CD14-positive monocyte (primary cell): ENCODE data around the gene ADAMTS17. TPM values are rescaled to one million over a fixed set of nuclear protein-coding genes. Genes with fewer than 3 reads are reported as not detected.

Experiments
- DNase-seq, 3 donors: peaks; one replicate each; pipeline ENCODE4 v3.0.0-alpha.2; 2011 to 2022
- H2AFZ ChIP-seq: 2 replicates; pipeline ENCODE4 v1.6.0; 2012; ENCODE audit warnings: mild to moderate bottlenecking, low read depth, low read length, inconsistent platforms; ENCODE audit not compliant: insufficient read depth, poor library complexity, severe bottlenecking
- H3K27ac ChIP-seq, 2 donors: 1 replicate in 1 of 2; 2 replicates in 1 of 2; pipeline ENCODE4 v1.5.1; 2012 to 2013; ENCODE audit warnings: low read length in 2 of 2, control low read depth in 1 of 2, inconsistent platforms in 1 of 2, low read depth in 1 of 2, mild to moderate bottlenecking in 1 of 2
- H3K27me3 ChIP-seq, 2 donors: one replicate each; pipeline versions ENCODE4 v1.6.0 to v1.6.1; 2011 to 2013; ENCODE audit warnings: low read length in 2 of 2; ENCODE audit not compliant: control insufficient read depth in 2 of 2, insufficient read depth in 2 of 2
- H3K36me3 ChIP-seq, 2 donors: replicated peaks in 1 of 2; 1 replicate in 1 of 2; 2 replicates in 1 of 2; pipeline versions ENCODE4 v1.5.1 to v1.6.1; 2012 to 2013; ENCODE audit warnings: low read length in 2 of 2, control low read depth in 1 of 2, inconsistent platforms in 1 of 2, mild to moderate bottlenecking in 1 of 2; ENCODE audit not compliant: insufficient read depth in 2 of 2, control insufficient read depth in 1 of 2
- H3K4me1 ChIP-seq, 2 donors: 1 replicate in 1 of 2; 2 replicates in 1 of 2; pipeline versions ENCODE4 v1.5.1 to v1.6.1; 2012 to 2013; ENCODE audit warnings: low read length in 2 of 2, control low read depth in 1 of 2, inconsistent platforms in 1 of 2, mild to moderate bottlenecking in 1 of 2, moderate library complexity in 1 of 2; ENCODE audit not compliant: insufficient read depth in 2 of 2, control insufficient read depth in 1 of 2
- H3K4me2 ChIP-seq: replicated peaks from 2 replicates; pipeline ENCODE3; 2012; ENCODE audit warnings: low read length, moderate library complexity, mild to moderate bottlenecking; ENCODE audit not compliant: poor library complexity, severe bottlenecking; ENCODE audit errors: extremely low read depth
- H3K4me3 ChIP-seq, 3 experiments: fragments of 200-600 bp in 1 of 3; sonication (generic) in 1 of 3; replicated peaks in 1 of 3; 1 replicate in 2 of 3; 2 replicates in 1 of 3; pipeline ENCODE4 v1.5.1; 2011 to 2013; ENCODE audit warnings: low read length in 3 of 3, mild to moderate bottlenecking in 3 of 3, control low read depth in 2 of 3, low read depth in 2 of 3, inconsistent platforms in 1 of 3, moderate library complexity in 1 of 3
- H3K79me2 ChIP-seq: 2 replicates; pipeline ENCODE4 v1.6.0; 2012; ENCODE audit warnings: mild to moderate bottlenecking, control low read depth, inconsistent platforms, low read length, moderate library complexity; ENCODE audit not compliant: insufficient read depth
- H3K9ac ChIP-seq: 2 replicates; pipeline ENCODE4 v1.6.0; 2017; ENCODE audit warnings: low read length, mild to moderate bottlenecking; ENCODE audit not compliant: insufficient read depth, poor library complexity, severe bottlenecking
- H3K9me3 ChIP-seq, 2 donors: replicated peaks in 1 of 2; 1 replicate in 1 of 2; 2 replicates in 1 of 2; pipeline versions ENCODE4 v1.5.1 to v1.6.1; 2012 to 2013; ENCODE audit warnings: low read length in 2 of 2, control low read depth in 1 of 2; ENCODE audit not compliant: control insufficient read depth in 1 of 2, insufficient read depth in 1 of 2
- H4K20me1 ChIP-seq: 2 replicates; pipeline ENCODE4 v1.6.0; 2012; ENCODE audit warnings: mild to moderate bottlenecking, low read length, control low read depth, moderate library complexity; ENCODE audit not compliant: insufficient read depth
- H3K27ac Mint-ChIP-seq, 7 donors: one replicate each; pipeline ENCODE4 v1.8.0; 2020; ENCODE audit warnings: mild to moderate bottlenecking in 7 of 7, mixed read lengths in 7 of 7, moderate library complexity in 6 of 7, inconsistent platforms in 2 of 7
- H3K27me3 Mint-ChIP-seq, 3 donors: one replicate each; pipeline ENCODE4 v1.8.0; 2021 to 2022; ENCODE audit warnings: low read depth in 3 of 3, mild to moderate bottlenecking in 3 of 3, mixed read lengths in 3 of 3, moderate library complexity in 3 of 3, inconsistent platforms in 1 of 3
- H3K36me3 Mint-ChIP-seq, 2 donors: one replicate each; pipeline ENCODE4 v1.8.0; 2020; ENCODE audit warnings: mixed read lengths in 2 of 2, inconsistent platforms in 1 of 2, mild to moderate bottlenecking in 1 of 2
- H3K4me1 Mint-ChIP-seq: one replicate; pipeline ENCODE4 v1.8.0; 2020; ENCODE audit warnings: mild to moderate bottlenecking, mixed read lengths
- H3K4me3 Mint-ChIP-seq, 2 donors: one replicate each; pipeline ENCODE4 v1.8.0; 2020; ENCODE audit warnings: mild to moderate bottlenecking in 2 of 2, mixed read lengths in 2 of 2, moderate library complexity in 1 of 2
- H3K9me3 Mint-ChIP-seq, 7 donors: one replicate each; pipeline ENCODE4 v1.8.0; 2020 to 2022; ENCODE audit warnings: mixed read lengths in 7 of 7, mild to moderate bottlenecking in 6 of 7, moderate library complexity in 6 of 7, inconsistent platforms in 2 of 7
- WGBS: methylation state at CpG from one replicate; pipeline ENCODE4 v1.1.5; 2013; ENCODE audit warnings: missing lambda C conversion rate; ENCODE audit not compliant: insufficient coverage; 5-methylcytosine and 5-hydroxymethylcytosine counted together
- intact Hi-C, 2 donors: fragments of 100-400 bp; cut with micrococcal nuclease; formaldehyde crosslinking; loops; one replicate each; pipeline versions ENCODE4 v1.15.0 to v1.15.1; 2023
- polyA plus RNA-seq, 3 donors: library from polyadenylated mRNA; depleted of rRNA in 1 of 3; unstranded in 2 of 3; stranded (reverse) in 1 of 3; fragments of 300-500 nt in 2 of 3; fragments of >200 nt in 1 of 3; fragmentation: Illumina TruSeq in 2 of 3; gene quantifications; 1 replicate in 2 of 3; 2 replicates in 1 of 3; pipeline ENCODE4 v1.2.3, GENCODE V29; 2012 to 2021
- TF ChIP-seq, protein P1 (sequence below): fragments of 200-600 bp; IDR thresholded peaks from one replicate; pipeline ENCODE4 v1.8.0; 2022; ENCODE audit warnings: antibody characterized with exemption, mild to moderate bottlenecking

ADAMTS17 gene
- polyA plus RNA-seq, 3 donors, result 0.03 to 0.25 TPM; not detected in 1

DNA sequence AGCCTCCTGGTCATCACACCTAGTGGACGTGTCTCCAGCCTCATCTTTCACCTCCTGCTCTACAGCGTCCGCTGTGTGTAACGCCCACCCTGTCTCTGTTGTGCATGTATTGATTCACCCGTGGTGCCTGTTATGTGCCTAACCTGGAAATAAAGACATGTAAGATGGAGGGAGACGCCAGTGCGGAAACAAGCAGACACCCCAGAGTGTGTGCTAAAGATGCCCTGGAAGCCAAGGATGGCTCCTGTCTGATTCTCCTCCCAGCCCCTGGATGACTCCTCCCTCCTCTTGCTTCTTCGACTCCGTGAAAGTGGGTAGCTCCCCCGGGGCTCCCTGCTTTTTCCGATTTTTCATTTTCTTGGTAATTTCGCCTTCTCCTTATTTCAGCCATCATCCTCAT is 241.8 kb downstream of the ADAMTS17 start:
- intact Hi-C loops, result no loop called here
- DNase-seq, result no peak
- Histone ChIP-seq H3K27ac (no peak overlapping the region), H3K4me1 (no peaks in the 10 kb centered on the region), H2AFZ (no peak overlapping the region), H3K9ac (no peak overlapping the region), H4K20me1 (no peaks in the 10 kb centered on the region), H3K36me3 (no peaks in the 10 kb centered on the region), H3K4me2 (no peak overlapping the region), H3K9me3 (peaks cover 3 to 7% of the 10 kb centered on the region in 2 donors), H3K79me2 (no peaks in the 10 kb centered on the region), H3K27me3 (no peaks in the 10 kb centered on the region), H3K4me3 (no peak overlapping the region)
- TF ChIP-seq, protein P1, sequence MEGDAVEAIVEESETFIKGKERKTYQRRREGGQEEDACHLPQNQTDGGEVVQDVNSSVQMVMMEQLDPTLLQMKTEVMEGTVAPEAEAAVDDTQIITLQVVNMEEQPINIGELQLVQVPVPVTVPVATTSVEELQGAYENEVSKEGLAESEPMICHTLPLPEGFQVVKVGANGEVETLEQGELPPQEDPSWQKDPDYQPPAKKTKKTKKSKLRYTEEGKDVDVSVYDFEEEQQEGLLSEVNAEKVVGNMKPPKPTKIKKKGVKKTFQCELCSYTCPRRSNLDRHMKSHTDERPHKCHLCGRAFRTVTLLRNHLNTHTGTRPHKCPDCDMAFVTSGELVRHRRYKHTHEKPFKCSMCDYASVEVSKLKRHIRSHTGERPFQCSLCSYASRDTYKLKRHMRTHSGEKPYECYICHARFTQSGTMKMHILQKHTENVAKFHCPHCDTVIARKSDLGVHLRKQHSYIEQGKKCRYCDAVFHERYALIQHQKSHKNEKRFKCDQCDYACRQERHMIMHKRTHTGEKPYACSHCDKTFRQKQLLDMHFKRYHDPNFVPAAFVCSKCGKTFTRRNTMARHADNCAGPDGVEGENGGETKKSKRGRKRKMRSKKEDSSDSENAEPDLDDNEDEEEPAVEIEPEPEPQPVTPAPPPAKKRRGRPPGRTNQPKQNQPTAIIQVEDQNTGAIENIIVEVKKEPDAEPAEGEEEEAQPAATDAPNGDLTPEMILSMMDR, result no peak
- Mint-ChIP-seq H3K9me3 (peaks cover 0 to 30% (median 9%) of the 10 kb centered on the region in 7 donors), H3K27ac (no peak overlapping the region), H3K4me3 (no peak overlapping the region), H3K4me1 (no peaks in the 10 kb centered on the region), H3K36me3 (no peaks in the 10 kb centered on the region), H3K27me3 (peaks cover 1 to 5% (median 2%) of the 10 kb centered on the region in 3 donors)
- 86% methylated on average over 7 of the region's 12 CpGs for WGBS

DNA sequence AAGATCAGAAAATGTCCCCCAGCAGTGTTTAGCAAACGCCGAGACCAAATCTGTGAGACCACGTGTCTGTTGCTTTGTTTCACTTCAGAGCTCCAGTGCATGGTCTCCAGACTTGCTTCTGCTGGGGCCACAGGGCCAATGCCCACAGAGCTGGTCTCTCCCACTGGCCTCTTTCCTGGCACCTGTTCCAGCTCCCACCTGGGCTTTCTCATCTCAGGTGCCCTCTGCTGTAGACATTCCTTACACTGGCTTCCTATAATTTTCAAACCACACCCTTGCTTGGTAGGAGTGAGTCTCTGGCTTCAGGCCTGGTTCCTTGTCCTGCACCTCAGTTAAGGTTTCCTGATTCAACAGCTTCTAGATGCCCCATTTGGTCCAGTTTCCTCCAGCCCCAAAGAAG is 243.1 kb downstream of the ADAMTS17 start:
- Mint-ChIP-seq H3K4me3 (no peak overlapping the region), H3K36me3 (no peaks in the 10 kb centered on the region), H3K4me1 (no peaks in the 10 kb centered on the region), H3K27ac (no peak overlapping the region), H3K27me3 (peaks cover 2 to 7% (median 3%) of the 10 kb centered on the region in 3 donors), H3K9me3 (peaks cover 0 to 29% (median 9%) of the 10 kb centered on the region in 7 donors)
- Histone ChIP-seq H3K27ac (no peak overlapping the region), H4K20me1 (no peaks in the 10 kb centered on the region), H2AFZ (no peak overlapping the region), H3K27me3 (no peaks in the 10 kb centered on the region), H3K4me2 (no peak overlapping the region), H3K79me2 (no peaks in the 10 kb centered on the region), H3K4me3 (no peak overlapping the region), H3K9ac (no peak overlapping the region), H3K36me3 (no peaks in the 10 kb centered on the region), H3K4me1 (no peaks in the 10 kb centered on the region), H3K9me3 (peaks cover 3 to 7% of the 10 kb centered on the region in 2 donors)
- WGBS, result 93% methylated on average over 3 of the region's 3 CpGs
- TF ChIP-seq, protein P1, result no peak
- DNase-seq, result no peak
- intact Hi-C loops, result no loop called here
